ENCODE results near the gene ANK2. TPM values are rescaled to one million over a fixed set of nuclear protein-coding genes. Genes with fewer than 3 reads are reported as not detected.

ANK2 gene
- total and polyA plus RNA-seq, 2 of the 13 experiments (the other 11 are each of a cell fraction or from before 2014, with no cell fraction given): 2.7 to 15.1 TPM

- intact Hi-C loops (cut with micrococcal nuclease; ENCODE audit: unreplicated experiment): loop anchor here (2.0 kb wide), 1 partner anchor 356 kb away; the partner anchor contains the start of gene CAMK2D
- ChIA-PET CTCF (ENCODE audit: low intra/inter-chr PET ratio, low total read pairs) (no interaction called here), POLR2A (interaction anchor here (0.7 to 1.1 kb wide), 2 partner anchors 25 to 29 kb away, joined by 3 read pairs; no protein-coding TSS in a partner anchor)
- 5% methylated on average over 2 of the region's 2 CpGs for WGBS (ENCODE audit: low lambda C conversion rate)
- Histone ChIP-seq H3K4me1 (ENCODE audit: insufficient read depth, low read length) (peaks cover 50% of the 10 kb centered on the region), H2AFZ (ENCODE audit: low read length) (no peak overlapping the region), H3K4me2 (ENCODE audit: low read depth, low read length) (peak overlapping the region; percentile 65), H3K79me2 (ENCODE audit: insufficient read depth, low read length) (no peaks in the 10 kb centered on the region), H4K20me1 (ENCODE audit: insufficient read depth, low read length) (no peaks in the 10 kb centered on the region), H3K27ac (ENCODE audit: extremely low read length, insufficient read depth, low read length) (peak overlapping the region; percentile 64), H3K9ac (ENCODE audit: insufficient read depth, low read depth, low read length) (no peak overlapping the region), H3K27me3 (ENCODE audit: control insufficient read depth in 1 of 2, insufficient read depth in 2 of 2, low read length in 2 of 2) (no peaks in the 10 kb centered on the region), H3K4me3 (replicated peaks in 1 of 3; ENCODE audit: insufficient read depth in 1 of 3, low read depth in 2 of 3, low read length in 3 of 3) (peak overlapping the region in 2 of 3 experiments; percentile 14 to 33; a peak in 2 of 6 replicates), H3K9me3 (ENCODE audit: low read length) (no peaks in the 10 kb centered on the region), H3K36me3 (replicated peaks in 1 of 2; ENCODE audit: control insufficient read depth in 1 of 2, insufficient read depth in 2 of 2, low read length in 2 of 2) (no peaks in the 10 kb centered on the region)
- in situ Hi-C loops (cut with HindIII; ENCODE audit: extremely low pct_ligation_motif_present, low pct_unique_long_range_greater_than_20kb): no loop called here
- BruUV-seq (replicated peaks): no TSS peak
- TF ChIP-seq HMGXB4 (CRISPR knock-in tag; IDR thresholded peaks at IDR 0.05; ENCODE audit: borderline replicate concordance in 1 of 2, low read depth in 1 of 2) (0 out of 4 replicates have a peak, but pooled peaks of 1 of the 2 experiments have one; percentile 5), TARDBP (CRISPR knock-in tag; IDR thresholded peaks at IDR 0.05) (0 out of 2 replicates have a peak, but pooled peaks have one; percentile 7), ZNF142 (CRISPR knock-in tag; IDR thresholded peaks at IDR 0.05) (no peak), ZFP36L2 (CRISPR knock-in tag; IDR thresholded peaks at IDR 0.05) (no peak), E2F5 (CRISPR knock-in tag; conservative IDR thresholded peaks at IDR 0.05) (no peak)
- DNase-seq (ENCODE audit: low spot score) (no peak), ATAC-seq (peak; percentile 47), FAIRE-seq (no peak)
Measured at GRCh38 chr4:113404841-113405240, 355.4 kb downstream of the ANK2 start.
